ENCODE data around the gene AMDHD2. TPM values are rescaled to one million over a fixed set of nuclear protein-coding genes. Genes with fewer than 3 reads are reported as not detected.

Gene AMDHD2
- total and polyA plus RNA-seq, 2 of the 13 experiments (the other 11 are each of a cell fraction or from before 2014, with no cell fraction given): 33.5 to 39.1 TPM

DNA sequence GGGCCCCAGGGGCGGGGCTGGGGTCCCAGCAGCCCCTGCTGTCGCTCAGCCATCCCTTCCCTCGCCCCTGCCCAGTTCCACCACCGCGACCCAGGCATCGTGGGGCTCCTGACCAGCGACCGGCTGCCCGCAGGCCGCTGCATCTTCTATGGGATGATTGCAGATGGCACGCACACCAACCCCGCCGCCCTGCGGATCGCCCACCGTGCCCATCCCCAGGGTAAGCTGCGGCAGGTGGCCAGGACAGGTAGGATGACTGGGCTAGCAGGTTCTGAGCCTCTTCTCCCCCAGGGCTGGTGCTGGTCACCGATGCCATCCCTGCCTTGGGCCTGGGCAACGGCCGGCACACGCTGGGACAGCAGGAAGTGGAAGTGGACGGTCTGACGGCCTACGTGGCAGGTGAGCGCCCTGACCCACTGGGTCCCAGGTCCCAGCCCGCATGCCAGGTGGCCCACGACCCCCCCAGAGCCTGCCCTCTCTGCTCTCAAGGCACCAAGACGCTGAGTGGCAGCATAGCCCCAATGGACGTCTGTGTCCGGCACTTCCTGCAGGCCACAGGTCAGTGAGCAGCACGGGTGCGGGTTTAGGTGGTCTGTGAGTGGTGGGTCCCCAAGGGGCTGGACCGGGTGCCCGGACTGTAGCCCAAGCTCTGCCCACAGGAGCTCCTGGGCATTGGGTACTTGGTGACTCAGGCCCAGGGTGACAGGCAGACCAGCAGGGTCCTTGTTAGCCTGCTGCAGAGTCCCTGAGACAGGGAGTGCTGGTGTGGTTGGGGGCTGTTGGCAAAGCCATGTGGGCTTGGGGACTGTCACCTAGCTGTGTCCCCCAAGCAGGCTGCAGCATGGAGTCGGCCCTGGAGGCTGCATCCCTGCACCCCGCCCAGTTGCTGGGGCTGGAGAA lies 8.2 kb downstream of the AMDHD2 start:
- FAIRE-seq (no peak), ATAC-seq (no peak), DNase-seq (ENCODE audit: low spot score) (no peak)
- Histone ChIP-seq H3K4me3 (replicated peaks in 1 of 3; ENCODE audit: insufficient read depth in 1 of 3, low read depth in 2 of 3, low read length in 3 of 3) (no peak overlapping the region), H3K27ac (ENCODE audit: extremely low read length, insufficient read depth, low read length) (peak overlapping the region; percentile 30), H3K36me3 (replicated peaks in 1 of 2; ENCODE audit: control insufficient read depth in 1 of 2, insufficient read depth in 2 of 2, low read length in 2 of 2) (peaks cover 12 to 43% of the 10 kb centered on the region in 2 experiments), H2AFZ (ENCODE audit: low read length) (no peak overlapping the region), H4K20me1 (ENCODE audit: insufficient read depth, low read length) (no peaks in the 10 kb centered on the region), H3K79me2 (ENCODE audit: insufficient read depth, low read length) (peaks cover 21% of the 10 kb centered on the region), H3K4me1 (ENCODE audit: insufficient read depth, low read length) (peaks cover 58% of the 10 kb centered on the region), H3K9me3 (ENCODE audit: low read length) (no peaks in the 10 kb centered on the region), H3K27me3 (ENCODE audit: control insufficient read depth in 1 of 2, insufficient read depth in 2 of 2, low read length in 2 of 2) (no peaks in the 10 kb centered on the region), H3K9ac (ENCODE audit: insufficient read depth, low read depth, low read length) (no peak overlapping the region), H3K4me2 (ENCODE audit: low read depth, low read length) (no peak overlapping the region)
- CTCF ChIA-PET (ENCODE audit: low intra/inter-chr PET ratio, low total read pairs): no interaction called here
- TF ChIP-seq GFI1 (CRISPR knock-in tag; IDR thresholded peaks at IDR 0.05; ENCODE audit: borderline replicate concordance) (no peak), RBFOX2 (IDR thresholded peaks at IDR 0.05; ENCODE audit: low read depth, low read length) (peak; percentile 73), TSC22D2 (CRISPR knock-in tag; IDR thresholded peaks at IDR 0.05; ENCODE audit: borderline replicate concordance) (no peak), HOXA3 (CRISPR knock-in tag; IDR thresholded peaks at IDR 0.05) (no peak), MED1 (CRISPR knock-in tag; IDR thresholded peaks at IDR 0.05) (no peak), ZSCAN21 (CRISPR knock-in tag; IDR thresholded peaks at IDR 0.05; ENCODE audit: borderline replicate concordance) (no peak), AGO2 (optimal IDR thresholded peaks at IDR 0.05; ENCODE audit: low read depth, low read length) (peak; percentile 78)
- POLR2A ChIA-PET: no interaction called here
- BruUV-seq (replicated peaks): no TSS peak
- WGBS (ENCODE audit: low lambda C conversion rate): 100% methylated on average over 2 of the region's 36 CpGs
- in situ Hi-C loops (cut with HindIII; ENCODE audit: extremely low pct_ligation_motif_present, low pct_unique_long_range_greater_than_20kb): no loop called here
- intact Hi-C loops (cut with micrococcal nuclease; ENCODE audit: unreplicated experiment): no loop called here
